Stimulated activated memory B cell treated with anti-CD40 and anti-IgM and Interleukin-4, amounts not matched to agents 10 μg/mL and 1 μg/mL and 100 μg/mL, for 72 hours (primary cell): Measurements from ENCODE around the gene PPY.
"Not testable (repeated sequence)": the region's sequence is repeated elsewhere in the genome, so short reads cannot be mapped to it uniquely, and the experiment has no call there.

Experiments used
- ATAC-seq: fragments of 150-1000 bp; cut with Tn5 transposase; 2 replicates; pipeline ENCODE4 v1.10.0; 2021
- H3K27ac Mint-ChIP-seq: one replicate; pipeline ENCODE4 v1.8.0; 2022; ENCODE audit warnings: mild to moderate bottlenecking, mixed read lengths
- H3K27me3 Mint-ChIP-seq: one replicate; pipeline ENCODE4 v1.8.0; 2022; ENCODE audit warnings: mixed read lengths
- H3K36me3 Mint-ChIP-seq: one replicate; pipeline ENCODE4 v1.8.0; 2022; ENCODE audit warnings: mixed read lengths
- H3K4me1 Mint-ChIP-seq: one replicate; pipeline ENCODE4 v1.8.0; 2022; ENCODE audit warnings: mixed read lengths
- H3K4me3 Mint-ChIP-seq: one replicate; pipeline ENCODE4 v1.8.0; 2022; ENCODE audit warnings: mild to moderate bottlenecking, moderate library complexity, mixed read lengths
- H3K9me3 Mint-ChIP-seq: one replicate; pipeline ENCODE4 v1.8.0; 2022; ENCODE audit warnings: mixed read lengths

The PPY gene

DNA sequence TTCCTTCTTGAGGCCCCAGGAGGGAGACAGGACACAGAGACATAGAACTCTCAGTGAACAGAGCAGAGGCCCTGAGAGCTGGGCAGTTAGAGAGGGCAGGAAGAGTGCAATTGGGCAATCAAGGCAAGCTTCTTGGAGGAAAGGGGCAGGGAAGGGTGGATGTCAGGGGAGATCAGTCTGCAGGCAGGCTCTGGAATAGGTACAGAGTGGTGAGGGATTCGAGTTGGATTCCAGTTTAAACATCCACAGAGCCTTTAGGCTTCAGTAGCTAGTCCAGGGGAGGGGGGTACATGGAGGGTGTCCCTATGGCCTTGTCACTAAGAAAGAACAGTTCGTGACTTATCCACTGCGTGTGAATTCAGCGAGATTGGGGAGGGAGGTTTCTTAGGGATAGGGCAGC, 9.5 kb upstream of the PPY start:
- Mint-ChIP-seq H3K36me3 (no peaks in the 10 kb centered on the region), H3K27ac (no peak overlapping the region), H3K9me3 (no peaks in the 10 kb centered on the region), H3K4me3 (no peak overlapping the region), H3K4me1 (peaks cover 9% of the 10 kb centered on the region), H3K27me3 (peaks cover 86% of the 10 kb centered on the region)
- peak; percentile 7 for ATAC-seq

DNA sequence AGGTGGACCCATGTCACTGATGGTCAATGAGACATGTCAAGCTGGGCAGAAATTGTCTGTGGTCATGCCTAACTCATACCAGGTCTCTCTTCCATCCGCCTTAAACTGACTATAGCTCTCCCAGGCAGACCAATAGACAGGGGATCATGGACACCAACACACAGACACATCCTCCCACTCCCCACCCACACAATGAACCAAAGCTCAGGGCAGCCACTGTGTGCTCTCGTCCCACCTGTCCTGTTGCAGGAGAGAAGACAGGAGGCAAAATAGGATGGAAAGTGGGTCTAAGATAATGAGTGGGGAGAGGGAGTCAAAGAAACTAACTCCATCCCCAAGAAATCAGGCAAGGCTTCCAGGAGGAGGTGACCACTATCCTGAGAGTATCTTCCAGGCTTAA, 8.3 kb upstream of the PPY start:
- no peaks in the 10 kb centered on the region for H3K9me3 Mint-ChIP-seq
- H3K27me3 Mint-ChIP-seq = peaks cover 86% of the 10 kb centered on the region
- H3K36me3 Mint-ChIP-seq = no peaks in the 10 kb centered on the region
- H3K27ac Mint-ChIP-seq = no peak overlapping the region
- no peak overlapping the region for H3K4me3 Mint-ChIP-seq
- peaks cover 13% of the 10 kb centered on the region for H3K4me1 Mint-ChIP-seq
- ATAC-seq = no peak

DNA sequence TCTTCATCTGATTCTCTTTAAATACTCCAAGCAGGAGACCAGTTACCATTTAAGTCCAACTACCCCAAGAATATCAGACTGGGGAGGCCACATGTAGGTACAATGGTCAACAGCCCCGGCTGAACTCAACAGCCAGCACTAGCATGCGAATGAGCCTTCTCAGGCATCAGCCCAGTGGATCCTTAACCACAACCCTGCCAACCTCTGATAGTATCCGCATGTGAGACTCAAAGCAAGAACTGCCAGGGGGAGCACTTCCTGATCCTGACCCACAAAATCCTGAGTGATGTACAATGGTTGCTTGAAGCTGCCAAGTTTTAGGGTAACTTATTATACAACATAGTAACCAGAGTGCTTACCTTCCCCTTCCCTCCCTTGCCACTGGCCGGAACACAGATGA, 7.5 kb upstream of the PPY start:
- Mint-ChIP-seq H3K4me1 (peaks cover 13% of the 10 kb centered on the region), H3K27ac (no peak overlapping the region), H3K4me3 (no peak overlapping the region), H3K27me3 (peaks cover 83% of the 10 kb centered on the region), H3K9me3 (no peaks in the 10 kb centered on the region), H3K36me3 (no peaks in the 10 kb centered on the region)
- no peak for ATAC-seq

DNA sequence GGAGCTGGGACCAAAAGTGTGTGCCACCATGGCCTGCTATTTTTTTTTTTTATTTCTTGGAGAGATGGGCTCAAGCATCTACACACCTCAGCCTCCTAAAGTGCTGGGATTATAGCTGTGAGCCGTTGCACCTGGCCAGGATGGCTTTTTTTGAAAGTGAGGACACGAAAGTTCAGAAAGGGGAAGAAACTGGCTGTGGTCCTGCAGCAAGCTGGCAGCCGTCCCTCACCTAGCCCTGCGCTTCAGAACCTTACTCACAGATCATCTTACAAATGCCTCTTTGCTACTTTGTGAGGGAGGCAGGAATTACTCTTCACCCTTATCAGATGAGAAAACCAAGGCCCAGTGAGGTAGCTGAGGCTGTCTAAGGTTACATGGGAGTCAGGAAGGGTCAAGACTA, 4.5 kb upstream of the PPY start:
- Mint-ChIP-seq H3K36me3 (no peaks in the 10 kb centered on the region), H3K4me3 (no peak overlapping the region), H3K27ac (no peak overlapping the region), H3K4me1 (peaks cover 5% of the 10 kb centered on the region), H3K27me3 (peaks cover 62% of the 10 kb centered on the region), H3K9me3 (no peaks in the 10 kb centered on the region)
- ATAC-seq = no peak

DNA sequence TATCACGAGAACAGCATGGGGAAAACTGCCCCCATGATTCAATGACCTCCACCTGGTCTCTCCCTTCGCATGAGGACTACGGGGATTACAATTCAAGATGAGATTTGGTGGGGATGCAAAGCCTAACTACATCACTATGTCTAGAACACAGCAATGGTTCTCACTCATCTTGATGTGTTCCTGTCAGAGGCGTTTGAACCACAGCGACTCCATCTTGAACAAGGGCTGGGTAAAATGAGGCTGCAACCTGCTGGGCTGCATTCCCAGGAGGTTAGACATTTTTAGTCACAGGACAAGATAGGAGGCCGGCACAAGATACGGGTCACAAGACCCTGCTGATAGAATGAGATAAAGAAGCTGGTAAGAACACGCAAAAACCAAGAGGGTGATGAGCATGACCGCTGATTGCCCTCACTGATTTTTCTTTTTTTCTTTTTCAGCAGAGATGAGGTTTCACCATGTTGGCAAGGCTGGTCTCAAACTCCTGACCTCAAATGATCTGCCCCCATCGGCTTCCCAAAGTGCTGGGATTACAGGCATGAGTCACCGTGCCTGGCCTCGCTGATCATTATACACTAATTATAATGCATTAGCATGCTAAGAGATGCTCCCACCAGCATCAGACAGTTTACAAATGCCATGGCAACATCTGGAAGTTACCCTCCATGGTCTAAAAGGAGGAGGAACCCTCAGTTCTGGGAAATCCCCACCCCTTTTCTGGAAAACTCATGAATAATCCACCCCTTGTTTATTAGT, 3.0 kb upstream of the PPY start:
- Mint-ChIP-seq H3K27me3 (peaks cover 46% of the 10 kb centered on the region), H3K36me3 (no peaks in the 10 kb centered on the region), H3K4me1 (peaks cover 5% of the 10 kb centered on the region), H3K4me3 (no peak overlapping the region), H3K27ac (no peak overlapping the region), H3K9me3 (no peaks in the 10 kb centered on the region)
- no peak for ATAC-seq

DNA sequence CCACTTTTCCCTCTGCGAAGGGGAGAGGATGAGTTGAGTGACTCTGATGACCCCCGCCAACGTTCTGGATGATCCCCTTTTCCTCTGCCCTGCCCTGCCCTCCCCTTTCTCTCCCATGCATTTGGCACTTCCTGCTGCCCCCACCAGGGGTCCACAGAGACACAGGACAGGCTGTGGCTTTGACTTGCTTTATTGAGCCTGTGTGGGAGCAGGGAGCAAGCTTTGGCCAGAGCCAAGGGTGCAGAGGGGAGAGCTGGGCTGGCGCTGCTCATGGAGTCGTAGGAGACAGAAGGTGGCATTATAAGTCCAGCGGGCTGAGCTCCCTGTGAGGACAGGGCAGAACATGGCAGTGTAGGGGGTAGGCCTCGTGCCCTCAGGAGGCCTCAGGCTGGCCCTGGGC, 1.6 kb downstream of the PPY start:
- no peak for ATAC-seq
- H3K9me3 Mint-ChIP-seq = no peaks in the 10 kb centered on the region
- peaks cover 55% of the 10 kb centered on the region for H3K27me3 Mint-ChIP-seq
- no peaks in the 10 kb centered on the region for H3K36me3 Mint-ChIP-seq
- H3K27ac Mint-ChIP-seq = no peak overlapping the region
- H3K4me3 Mint-ChIP-seq = no peak overlapping the region
- peaks cover 12% of the 10 kb centered on the region for H3K4me1 Mint-ChIP-seq

DNA sequence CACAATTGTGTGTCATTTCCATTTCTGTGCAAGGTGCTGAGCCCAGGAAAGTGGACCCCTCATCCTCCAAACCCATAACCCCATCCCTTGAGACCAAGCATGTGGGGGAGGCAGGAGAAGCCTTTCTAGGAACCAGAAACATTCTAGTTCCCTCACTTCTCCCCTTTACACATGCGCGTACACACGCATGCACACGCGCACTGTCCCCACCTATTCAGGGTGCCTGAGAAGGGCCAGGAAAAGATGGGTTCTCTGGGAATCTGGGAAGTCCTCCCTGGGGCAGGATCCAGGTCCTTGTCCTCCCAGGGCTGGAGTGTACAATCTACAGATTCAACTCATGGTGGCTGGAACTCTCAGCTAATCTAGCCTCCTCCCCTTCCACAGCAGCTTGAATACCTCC, 2.4 kb downstream of the PPY start:
- peaks cover 52% of the 10 kb centered on the region for H3K27me3 Mint-ChIP-seq
- no peak overlapping the region for H3K4me3 Mint-ChIP-seq
- H3K36me3 Mint-ChIP-seq = no peaks in the 10 kb centered on the region
- H3K9me3 Mint-ChIP-seq = no peaks in the 10 kb centered on the region
- peaks cover 12% of the 10 kb centered on the region for H3K4me1 Mint-ChIP-seq
- H3K27ac Mint-ChIP-seq = no peak overlapping the region
- no peak for ATAC-seq

DNA sequence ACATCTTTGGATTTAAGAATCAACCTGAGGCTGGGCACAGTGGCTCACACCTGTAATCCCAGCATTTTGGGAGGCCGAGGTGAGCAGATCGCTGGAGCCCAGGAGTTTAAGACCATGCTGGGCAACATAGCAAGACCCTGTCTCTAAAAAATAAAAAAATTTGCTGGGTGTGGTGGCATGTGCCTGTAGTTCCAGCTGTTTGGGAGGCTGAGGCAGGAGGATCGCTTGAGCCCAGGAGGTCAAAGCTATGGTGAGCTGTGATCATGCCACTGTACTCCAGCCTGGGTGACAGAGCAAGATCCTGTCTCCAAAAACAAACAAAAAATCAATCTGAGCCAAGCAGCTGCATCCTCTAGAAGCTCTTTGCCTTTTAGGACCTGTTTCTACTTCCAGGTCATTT, 2.8 kb downstream of the PPY start:
- H3K36me3 Mint-ChIP-seq, H3K27ac Mint-ChIP-seq, ATAC-seq, H3K4me3 Mint-ChIP-seq, H3K9me3 Mint-ChIP-seq: not testable (repeated sequence)
- Mint-ChIP-seq H3K27me3 (peaks cover 52% of the 10 kb centered on the region), H3K4me1 (peaks cover 12% of the 10 kb centered on the region)

DNA sequence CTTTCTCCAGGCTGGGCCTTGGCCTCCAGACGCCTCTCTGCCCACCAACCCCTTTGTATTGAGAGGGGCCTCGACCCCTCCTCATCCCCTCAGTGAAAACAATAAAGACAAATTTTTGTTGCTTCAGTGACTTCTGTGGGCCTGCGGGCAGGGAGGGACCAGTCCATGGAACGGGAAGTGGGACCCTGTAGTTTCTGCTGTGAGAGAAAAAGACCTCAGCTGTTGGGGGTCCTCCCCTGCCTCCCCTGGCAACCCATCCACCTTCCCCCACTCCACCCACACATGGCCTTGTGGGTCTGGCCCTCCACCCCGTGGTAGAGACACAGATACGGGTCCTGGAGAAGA, 3.5 kb downstream of the PPY start:
- Mint-ChIP-seq H3K27ac (no peak overlapping the region), H3K36me3 (no peaks in the 10 kb centered on the region), H3K9me3 (no peaks in the 10 kb centered on the region), H3K4me3 (no peak overlapping the region), H3K4me1 (peaks cover 12% of the 10 kb centered on the region), H3K27me3 (peaks cover 52% of the 10 kb centered on the region)
- no peak for ATAC-seq

DNA sequence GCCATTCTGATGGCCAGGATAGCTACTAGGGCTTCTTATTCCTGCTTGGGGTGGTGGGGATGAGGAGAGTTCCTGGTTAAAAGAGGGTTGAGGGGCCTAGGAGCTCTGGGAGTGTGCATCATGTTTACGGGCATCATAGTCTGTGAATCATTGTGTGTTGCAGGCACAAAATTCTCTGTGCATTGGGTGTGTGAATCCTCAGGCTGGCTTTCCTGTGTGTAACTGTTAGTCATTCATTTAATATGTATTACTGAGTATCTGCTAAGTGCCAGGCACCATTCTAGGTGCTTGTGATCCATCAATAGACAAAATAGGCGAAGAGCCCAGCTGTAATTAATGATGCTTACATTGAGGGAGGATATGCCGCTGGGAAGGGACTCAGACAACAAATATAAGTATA, 5.8 kb downstream of the PPY start:
- no peaks in the 10 kb centered on the region for H3K9me3 Mint-ChIP-seq
- peaks cover 72% of the 10 kb centered on the region for H3K27me3 Mint-ChIP-seq
- no peak for ATAC-seq
- H3K4me3 Mint-ChIP-seq = no peak overlapping the region
- no peak overlapping the region for H3K27ac Mint-ChIP-seq
- peaks cover 12% of the 10 kb centered on the region for H3K4me1 Mint-ChIP-seq
- no peaks in the 10 kb centered on the region for H3K36me3 Mint-ChIP-seq

DNA sequence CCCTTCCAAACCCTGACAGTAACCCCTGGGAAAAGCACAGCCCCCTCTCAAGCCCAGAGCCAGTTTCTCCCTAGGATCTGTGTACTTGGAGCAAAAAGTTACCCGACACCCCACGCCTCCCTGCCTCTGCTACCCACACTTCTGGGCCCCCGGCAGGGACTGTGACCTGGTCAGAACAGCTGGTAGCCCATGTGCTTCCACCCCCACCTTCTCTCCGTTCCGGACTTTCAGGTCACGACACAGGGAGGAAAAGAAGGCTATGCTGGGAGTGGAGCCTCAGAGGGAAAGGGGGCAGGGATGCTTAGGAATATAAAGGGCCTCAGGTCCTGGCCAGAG, 6.4 kb downstream of the PPY start:
- ATAC-seq = no peak
- Mint-ChIP-seq H3K4me3 (no peak overlapping the region), H3K27ac (no peak overlapping the region), H3K9me3 (no peaks in the 10 kb centered on the region), H3K4me1 (peaks cover 12% of the 10 kb centered on the region), H3K36me3 (no peaks in the 10 kb centered on the region), H3K27me3 (peaks cover 77% of the 10 kb centered on the region)

DNA sequence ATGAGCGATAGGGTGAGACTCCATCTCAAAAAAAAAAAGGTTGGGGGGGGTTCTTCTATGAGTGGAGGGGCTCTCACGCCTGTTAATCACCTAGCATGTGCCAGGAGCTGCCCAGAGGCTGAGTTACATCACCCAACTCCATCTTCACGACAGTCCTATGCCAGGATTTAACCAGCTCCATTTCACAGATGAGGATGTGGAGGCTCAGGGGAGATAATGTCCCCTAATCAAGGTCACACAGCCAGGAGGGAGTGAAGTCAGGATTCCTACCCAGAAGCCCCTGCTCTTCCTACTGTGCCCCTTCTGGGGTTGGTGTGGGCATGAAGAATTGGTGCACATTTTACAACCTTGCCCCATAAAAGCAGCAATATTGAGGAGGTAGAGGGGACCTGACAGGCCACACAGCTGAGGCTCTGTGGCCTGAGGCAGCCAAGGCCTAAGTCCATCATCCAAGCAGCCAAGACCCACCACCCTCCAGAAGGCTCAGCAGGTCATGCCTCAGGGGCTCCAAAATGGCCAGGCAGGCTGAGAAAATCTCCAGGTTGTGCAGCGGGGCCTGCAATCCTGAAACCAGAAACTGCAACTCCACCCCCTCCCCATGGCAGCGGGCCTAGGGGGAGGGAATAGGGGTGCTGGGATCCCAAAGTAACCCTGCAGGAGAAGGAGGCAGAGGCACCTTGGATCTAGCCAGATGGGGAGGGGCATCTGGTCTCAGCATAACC, 6.9 kb downstream of the PPY start:
- Mint-ChIP-seq H3K9me3 (no peaks in the 10 kb centered on the region), H3K36me3 (no peaks in the 10 kb centered on the region), H3K4me3 (no peak overlapping the region), H3K27me3 (peaks cover 81% of the 10 kb centered on the region), H3K4me1 (peaks cover 12% of the 10 kb centered on the region), H3K27ac (no peak overlapping the region)
- ATAC-seq = no peak

DNA sequence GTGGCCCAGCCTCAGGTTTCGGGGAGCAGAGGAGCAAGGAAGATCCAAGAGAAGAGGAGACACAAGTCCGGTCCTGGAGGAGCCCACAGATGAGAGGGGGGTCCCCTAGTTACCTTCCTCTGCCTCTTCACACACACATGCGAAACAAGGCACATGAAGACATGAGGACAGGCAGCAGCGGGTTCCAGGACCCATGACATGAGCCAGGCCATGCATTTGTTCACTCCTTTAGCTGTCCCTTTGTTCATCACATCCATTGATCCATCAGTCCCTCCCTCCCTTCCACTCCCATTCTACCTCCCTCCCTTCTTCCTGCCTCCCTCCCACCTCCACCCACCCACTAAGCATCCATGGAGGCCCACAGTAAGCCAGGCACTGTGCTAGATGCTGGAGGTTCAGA, 9.4 kb downstream of the PPY start:
- Mint-ChIP-seq H3K36me3 (no peaks in the 10 kb centered on the region), H3K27me3 (peaks cover 78% of the 10 kb centered on the region), H3K9me3 (no peaks in the 10 kb centered on the region), H3K27ac (no peak overlapping the region), H3K4me3 (no peak overlapping the region), H3K4me1 (peaks cover 4% of the 10 kb centered on the region)
- ATAC-seq = no peak

DNA sequence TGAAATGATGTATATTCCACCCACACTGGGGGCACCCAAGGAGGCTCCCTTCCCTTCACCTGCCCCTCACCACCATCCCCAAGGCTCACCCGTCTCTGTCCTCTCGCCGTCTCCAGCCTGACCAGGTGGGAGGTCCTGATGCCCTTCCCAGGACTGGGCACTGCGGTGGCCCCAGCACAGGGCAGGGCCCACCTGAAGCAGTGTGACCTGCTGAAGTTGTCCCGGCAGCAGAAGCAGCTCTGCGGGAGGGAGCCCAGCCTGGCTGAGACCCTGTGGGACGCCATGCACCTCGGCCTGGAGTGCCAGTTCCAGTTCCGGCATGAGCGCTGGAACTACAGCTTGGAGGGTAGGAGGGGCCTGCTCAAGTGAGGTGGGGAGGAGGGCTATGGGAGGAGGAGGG, 9.9 kb downstream of the PPY start:
- ATAC-seq = no peak
- Mint-ChIP-seq H3K9me3 (no peaks in the 10 kb centered on the region), H3K27ac (no peak overlapping the region), H3K27me3 (peaks cover 78% of the 10 kb centered on the region), H3K4me3 (no peak overlapping the region), H3K4me1 (peaks cover 7% of the 10 kb centered on the region), H3K36me3 (no peaks in the 10 kb centered on the region)

DNA sequence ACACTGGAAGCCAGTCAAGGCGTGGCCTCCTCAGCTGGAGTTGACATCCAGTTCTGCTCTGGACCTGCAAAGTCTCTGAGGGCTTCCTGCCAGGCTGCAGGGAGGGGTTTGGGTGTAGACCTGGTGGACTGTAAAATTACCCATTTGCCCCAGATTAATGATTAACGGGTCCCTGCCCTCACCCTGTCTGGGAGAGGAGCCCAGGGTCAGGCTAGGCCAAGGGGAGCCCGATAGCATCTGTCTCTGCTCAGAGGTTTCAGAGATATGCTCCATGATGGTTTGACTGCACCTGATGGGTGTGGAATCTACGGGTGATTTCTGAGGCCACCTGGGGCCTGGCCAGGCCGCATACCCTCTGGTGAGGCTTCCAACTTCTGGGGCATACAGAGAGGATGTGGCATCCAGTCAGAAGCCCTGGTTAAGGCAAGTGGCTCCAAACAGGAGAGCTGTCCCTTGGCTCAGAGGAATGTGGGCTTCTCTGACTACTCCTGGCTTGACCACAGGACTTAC, 11.2 kb downstream of the PPY start:
- Mint-ChIP-seq H3K4me3 (no peak overlapping the region), H3K27me3 (peaks cover 78% of the 10 kb centered on the region), H3K36me3 (no peaks in the 10 kb centered on the region), H3K9me3 (no peaks in the 10 kb centered on the region), H3K27ac (no peak overlapping the region), H3K4me1 (peaks cover 13% of the 10 kb centered on the region)
- no peak for ATAC-seq

DNA sequence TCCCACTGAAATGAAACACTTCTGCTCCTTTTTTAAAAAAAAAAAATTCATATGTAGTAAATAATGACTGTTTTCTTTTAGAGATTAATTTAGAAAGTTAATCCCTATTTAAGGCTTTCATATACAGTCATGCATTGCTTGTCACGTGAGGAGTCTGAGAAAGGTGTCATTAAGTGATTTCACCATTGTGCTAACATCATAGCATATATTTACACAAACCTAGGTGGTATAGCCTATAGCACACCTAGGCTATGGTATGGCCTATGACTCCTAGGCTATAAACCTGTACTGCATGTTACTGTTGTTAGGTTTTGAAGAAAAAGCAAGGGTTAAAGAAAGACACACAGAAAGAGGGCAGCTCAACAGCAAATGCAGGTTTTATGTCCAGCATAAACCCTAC, 13.7 kb downstream of the PPY start:
- Mint-ChIP-seq H3K4me3 (no peak overlapping the region), H3K36me3 (no peaks in the 10 kb centered on the region), H3K27ac (no peak overlapping the region), H3K4me1 (peaks cover 13% of the 10 kb centered on the region), H3K27me3 (peaks cover 81% of the 10 kb centered on the region), H3K9me3 (no peaks in the 10 kb centered on the region)
- ATAC-seq = no peak
